Measurements from ENCODE around the gene TMEM200B.
"Not testable (repeated sequence)": the region's sequence is repeated elsewhere in the genome, so short reads cannot be mapped to it uniquely, and the experiment has no call there.

Gene TMEM200B

DNA sequence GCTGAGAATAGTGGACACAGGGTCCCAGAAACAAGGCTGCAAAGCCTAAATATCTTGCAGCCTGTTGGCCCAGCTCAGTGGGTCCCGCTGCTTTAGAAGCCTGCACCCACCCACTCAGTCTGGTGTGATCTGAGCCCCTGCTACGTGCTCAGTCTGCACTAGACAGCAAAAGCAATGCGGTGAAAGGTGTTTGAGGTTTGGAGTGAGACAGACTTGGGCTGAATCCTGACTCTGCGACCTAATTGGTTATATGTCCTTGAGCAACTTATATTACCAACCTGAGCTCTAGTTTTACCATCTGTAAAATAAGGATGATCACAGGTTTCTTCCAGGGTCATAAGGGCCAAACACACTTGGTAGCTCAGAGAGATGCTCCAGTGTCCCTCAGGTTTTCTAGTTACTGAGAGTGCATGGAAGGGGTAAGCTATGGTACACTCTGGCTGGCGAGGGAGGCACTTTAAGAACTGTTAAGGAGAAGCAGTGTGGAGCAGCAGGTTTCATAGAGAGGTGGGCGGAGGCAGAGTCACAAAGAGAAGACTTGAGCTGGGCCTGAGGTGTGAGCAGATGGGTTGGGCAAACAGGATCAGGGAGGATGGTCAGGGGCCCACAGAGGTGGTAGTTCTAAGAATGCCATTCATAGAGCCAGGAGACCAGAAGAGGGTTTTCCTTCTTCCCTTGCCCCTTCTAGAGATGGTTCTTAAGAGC is 10.1 kb downstream of the TMEM200B start:
- no peak for DNase-seq (ENCODE audit: extremely low read depth in 1 of 2, low read depth in 1 of 2)

DNA sequence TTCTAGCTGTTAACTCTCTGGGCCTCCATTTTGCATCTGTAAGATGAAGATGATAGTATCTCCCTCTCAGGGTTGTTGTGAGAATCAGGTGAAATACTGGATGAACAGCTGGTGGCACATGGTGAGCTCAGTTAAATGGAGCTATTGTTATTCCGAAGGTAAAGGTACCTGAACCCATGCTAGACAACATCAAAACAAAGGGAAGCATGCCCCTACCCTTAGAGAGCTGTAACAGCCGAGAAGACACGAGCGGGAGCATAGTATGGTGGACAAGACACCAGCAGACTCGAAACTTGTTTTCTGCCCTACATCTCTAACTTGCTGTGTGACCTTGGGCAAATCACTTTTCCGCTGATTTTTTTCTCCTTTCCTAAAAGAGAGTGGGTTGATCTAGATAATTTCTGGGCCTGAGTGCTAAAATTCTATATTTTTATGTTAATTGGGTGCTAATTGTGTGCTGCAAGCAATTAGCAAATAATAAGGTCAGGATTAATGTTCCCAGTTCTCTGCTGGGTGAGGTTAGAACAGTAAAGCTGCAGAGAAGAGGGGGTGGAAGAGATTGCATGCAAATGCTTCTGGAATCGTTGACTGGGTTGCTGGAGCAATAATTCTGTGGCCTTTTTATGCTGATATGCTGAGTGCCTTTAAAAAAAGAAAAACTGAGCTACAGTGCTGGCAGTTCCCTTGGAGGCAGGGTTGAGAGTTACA is 10.8 kb downstream of the TMEM200B start:
- DNase-seq (ENCODE audit: extremely low read depth in 1 of 2, low read depth in 1 of 2), result no peak

DNA sequence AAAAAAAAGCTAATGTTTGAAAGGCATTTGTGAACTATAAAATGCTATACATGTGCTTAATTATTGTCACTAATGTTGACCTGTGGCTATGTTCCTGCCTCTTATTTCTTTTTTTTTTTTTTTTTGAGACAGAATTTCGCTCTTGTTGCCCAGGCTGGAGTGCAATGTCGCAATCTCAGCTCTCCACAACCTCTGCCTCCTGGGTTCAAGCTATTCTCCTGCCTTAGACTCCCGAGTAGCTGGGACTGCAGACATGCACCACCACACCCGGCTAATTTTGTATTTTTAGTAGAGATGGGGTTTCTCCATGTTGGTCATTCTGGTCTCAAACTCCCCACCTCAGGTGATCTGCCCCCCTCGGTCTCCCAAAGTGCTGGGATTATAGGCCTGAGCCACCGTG is 15.7 kb downstream of the TMEM200B start:
- not testable (repeated sequence) for DNase-seq (ENCODE audit: extremely low read depth in 1 of 2, low read depth in 1 of 2)

DNA sequence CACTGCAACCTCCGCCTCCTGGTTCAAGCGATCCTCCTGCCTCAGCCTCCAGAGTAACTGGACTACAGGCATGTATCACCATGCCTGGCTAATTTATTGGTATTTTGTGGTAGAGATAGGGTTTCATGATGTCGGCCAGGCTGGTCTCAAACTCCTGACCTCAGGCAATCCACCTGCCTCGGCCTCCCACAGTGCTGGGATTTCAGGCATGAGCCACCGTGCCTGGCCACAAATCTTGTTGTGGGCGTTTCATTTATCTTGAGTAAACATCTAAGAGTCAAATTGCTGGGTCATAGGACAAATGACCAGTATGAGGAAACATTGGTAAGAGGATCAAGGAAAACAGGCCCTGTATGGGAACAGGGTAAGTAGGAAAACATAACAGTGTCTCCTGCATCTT is 17.9 kb downstream of the TMEM200B start:
- DNase-seq (ENCODE audit: extremely low read depth in 1 of 2, low read depth in 1 of 2), result no peak

DNA sequence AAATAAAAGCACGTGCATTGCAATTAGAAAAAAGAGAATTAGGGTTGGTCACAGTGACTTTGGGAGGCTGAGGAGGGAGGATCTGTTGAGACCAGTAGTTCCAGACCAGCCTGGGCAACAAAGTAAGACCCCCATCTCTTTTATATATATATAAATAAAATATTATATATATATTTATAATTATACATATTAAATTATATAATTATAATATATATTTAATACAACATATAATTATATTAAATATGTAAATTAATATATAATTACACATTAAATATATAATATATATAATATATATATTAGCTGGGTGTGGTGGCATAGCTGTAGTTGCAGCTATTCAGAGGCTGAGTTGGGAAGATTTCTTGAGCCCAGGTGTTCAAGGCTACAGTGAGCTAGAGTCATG is 23.2 kb downstream of the TMEM200B start:
- DNase-seq (ENCODE audit: extremely low read depth in 1 of 2, low read depth in 1 of 2), result no peak

GRCh38 chr1:29099286-29099685 is 24.4 kb downstream of the TMEM200B start:
- DNase-seq (ENCODE audit: extremely low read depth in 1 of 2, low read depth in 1 of 2), result no peak

GRCh38 chr1:29096231-29096886 is 27.3 kb downstream of the TMEM200B start:
- DNase-seq (ENCODE audit: extremely low read depth in 1 of 2, low read depth in 1 of 2), result no peak

GRCh38 chr1:29094954-29095353 is 28.7 kb downstream of the TMEM200B start:
- DNase-seq (ENCODE audit: extremely low read depth in 1 of 2, low read depth in 1 of 2), result no peak

DNA sequence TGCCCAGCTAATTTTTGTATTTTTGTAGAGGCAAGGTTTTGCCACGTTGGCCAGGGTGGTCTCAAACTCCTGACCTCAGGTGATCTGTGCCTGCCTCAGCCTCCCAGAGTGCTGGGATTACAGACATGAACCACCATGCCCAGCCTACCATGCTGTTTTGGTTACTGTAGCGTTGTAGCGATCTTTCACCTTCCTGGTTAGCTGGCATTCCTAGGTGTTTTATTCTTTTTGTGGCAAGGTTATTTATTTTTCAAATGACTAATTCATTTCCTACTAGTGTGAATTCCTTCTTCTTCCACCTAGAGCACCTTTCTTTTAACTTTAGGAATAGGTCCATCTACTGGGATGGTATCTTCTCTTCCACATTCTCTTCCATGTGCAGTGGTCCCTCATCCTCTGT is 29.3 kb downstream of the TMEM200B start:
- DNase-seq (ENCODE audit: extremely low read depth in 1 of 2, low read depth in 1 of 2), result no peak

DNA sequence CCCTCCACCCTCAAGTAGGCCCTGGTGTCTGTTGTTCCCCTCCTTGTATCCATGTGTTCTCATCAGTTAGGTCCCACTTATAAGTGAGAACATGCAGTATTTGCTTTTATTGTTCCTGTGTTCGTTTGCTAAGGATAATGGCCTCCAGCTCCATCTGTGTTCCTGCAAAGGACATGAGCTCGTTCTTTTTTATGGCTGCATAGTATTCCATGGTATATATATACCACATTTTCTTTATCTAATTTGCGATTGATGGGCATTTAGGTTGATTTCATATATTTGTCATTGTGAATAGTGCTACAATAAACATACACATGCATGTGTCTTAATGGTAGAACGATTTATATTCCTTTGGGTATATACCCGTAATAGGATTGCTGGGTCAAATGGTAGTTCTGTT is 31.0 kb downstream of the TMEM200B start:
- DNase-seq (ENCODE audit: extremely low read depth in 1 of 2, low read depth in 1 of 2), result not testable (repeated sequence)

- no peak for DNase-seq (ENCODE audit: extremely low read depth in 1 of 2, low read depth in 1 of 2)
Measured at GRCh38 chr1:29090937-29091618, 32.6 kb downstream of the TMEM200B start.

GRCh38 chr1:29084196-29084521 is 39.5 kb downstream of the TMEM200B start:
- DNase-seq (ENCODE audit: extremely low read depth in 1 of 2, low read depth in 1 of 2), result no peak

- no peak for DNase-seq (ENCODE audit: extremely low read depth in 1 of 2, low read depth in 1 of 2)
Measured at GRCh38 chr1:29083317-29084195, 40.1 kb downstream of the TMEM200B start.

- DNase-seq (ENCODE audit: extremely low read depth in 1 of 2, low read depth in 1 of 2), result no peak
Measured at GRCh38 chr1:29082519-29082918, 41.2 kb downstream of the TMEM200B start.

DNA sequence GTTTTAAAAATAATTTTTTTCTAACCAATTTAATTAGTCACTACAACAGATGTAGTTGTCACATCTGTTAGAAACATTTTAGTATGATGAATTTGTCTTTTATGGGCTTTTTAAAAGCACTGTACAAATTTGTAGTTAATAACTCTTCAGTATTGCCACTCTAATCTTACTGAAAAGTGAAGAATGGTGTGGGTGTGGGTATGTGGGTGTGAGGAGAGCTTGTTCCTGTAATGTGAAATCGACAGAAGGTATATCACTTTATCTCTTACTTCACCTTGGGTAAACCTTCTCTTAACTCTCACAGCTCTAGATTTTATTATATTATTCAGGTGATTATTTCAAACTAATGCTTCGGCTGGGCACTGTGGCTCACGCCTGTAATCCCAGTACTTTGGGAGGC is 42.5 kb downstream of the TMEM200B start:
- no peak for DNase-seq (ENCODE audit: extremely low read depth in 1 of 2, low read depth in 1 of 2)

DNA sequence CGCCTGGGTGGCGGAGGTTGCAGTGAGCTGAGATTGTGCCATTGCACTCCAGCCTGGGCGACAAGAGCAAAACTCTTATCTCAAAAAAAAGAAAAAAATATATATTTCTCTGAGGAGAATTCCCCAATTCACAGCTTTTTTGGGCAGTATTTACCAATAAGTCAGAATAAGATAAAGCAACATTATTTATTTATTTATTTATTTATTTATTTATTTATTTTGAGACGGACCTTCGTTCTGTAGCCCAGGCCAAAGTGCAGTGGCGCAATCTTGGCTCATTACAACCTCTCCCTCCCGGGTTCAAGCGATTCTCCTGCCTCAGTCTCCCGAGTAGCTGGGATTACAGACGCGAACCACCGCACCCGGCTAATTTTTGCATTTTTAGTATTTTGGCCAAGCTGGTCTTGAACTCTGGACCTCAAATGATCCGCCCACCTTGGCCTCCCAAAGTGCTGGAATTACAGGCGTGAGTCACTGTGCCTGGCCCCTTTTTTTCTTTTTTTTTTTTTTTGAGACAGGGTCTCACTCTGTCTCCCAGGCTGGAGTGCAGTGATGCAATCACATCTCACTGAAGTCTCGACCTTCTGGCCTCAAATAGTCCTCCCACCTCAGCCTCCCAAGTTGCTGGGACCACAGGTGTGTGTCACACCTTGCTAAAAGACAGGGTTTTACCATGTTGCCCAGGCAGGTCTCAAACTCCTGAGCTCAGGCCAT is 43.6 kb downstream of the TMEM200B start:
- DNase-seq (ENCODE audit: extremely low read depth in 1 of 2, low read depth in 1 of 2), result not testable (repeated sequence)

DNA sequence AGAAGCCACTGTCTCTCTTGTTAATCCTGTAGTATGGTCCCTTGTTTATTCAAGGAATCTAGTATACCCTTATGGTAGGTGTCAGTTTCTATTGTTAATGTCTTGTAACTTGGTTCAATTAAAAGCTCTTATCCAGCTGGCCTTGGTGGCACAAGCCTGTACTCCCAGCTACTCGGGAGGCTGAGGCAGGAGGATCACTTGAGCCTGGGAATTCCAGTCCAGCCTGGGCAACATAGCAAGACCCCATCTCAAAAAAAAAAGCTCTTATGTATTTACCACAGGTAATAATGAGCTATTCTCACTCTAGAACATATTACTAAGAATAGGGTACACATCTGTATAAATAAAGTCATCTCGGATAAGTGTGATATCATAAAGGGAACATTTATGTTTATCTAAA is 46.5 kb downstream of the TMEM200B start:
- DNase-seq (ENCODE audit: extremely low read depth in 1 of 2, low read depth in 1 of 2), result no peak
